Ishikawa (cell line): ENCODE data around the gene CHD5.

Experiments
- CEBPB ChIP-seq: IDR thresholded peaks from 2 replicates; pipeline ENCODE4 v1.6.1; 2012
- CREB1 ChIP-seq: IDR thresholded peaks from 2 replicates; pipeline ENCODE4 v1.6.1; 2012; ENCODE audit warnings: low read depth
- EGR1 ChIP-seq: IDR thresholded peaks from 2 replicates; pipeline ENCODE4 v1.6.1; 2012
- EP300 ChIP-seq: IDR thresholded peaks from 2 replicates; pipeline ENCODE4 v1.6.1; 2012; ENCODE audit warnings: borderline replicate concordance
- FOXM1 ChIP-seq: IDR thresholded peaks from 2 replicates; pipeline ENCODE4 v1.6.1; 2012; ENCODE audit warnings: low read depth, borderline replicate concordance
- NFIC ChIP-seq: IDR thresholded peaks from 2 replicates; pipeline ENCODE4 v1.6.1; 2012
- RAD21 ChIP-seq: IDR thresholded peaks from 2 replicates; pipeline ENCODE4 v1.6.1; 2012; ENCODE audit warnings: low read depth
- TAF1 ChIP-seq: IDR thresholded peaks from 2 replicates; pipeline ENCODE4 v1.6.1; 2012; ENCODE audit warnings: low read depth, mild to moderate bottlenecking
- TCF12 ChIP-seq: IDR thresholded peaks from 2 replicates; pipeline ENCODE4 v1.6.1; 2012; ENCODE audit warnings: low read depth
- TEAD4 ChIP-seq: IDR thresholded peaks from 2 replicates; pipeline ENCODE4 v1.6.1; 2012
- YY1 ChIP-seq: IDR thresholded peaks from 2 replicates; pipeline ENCODE4 v1.6.1; 2012; ENCODE audit warnings: low read depth
- ZBTB7A ChIP-seq: IDR thresholded peaks from 2 replicates; pipeline ENCODE4 v1.6.1; 2012; ENCODE audit warnings: low read depth
- TF ChIP-seq, protein P1 (sequence below): IDR thresholded peaks from 2 replicates; pipeline ENCODE4 v1.6.1; 2012; ENCODE audit warnings: low read depth, mild to moderate bottlenecking
- TF ChIP-seq, protein P2 (sequence below): IDR thresholded peaks from 2 replicates; pipeline ENCODE4 v1.6.1; 2012
- TF ChIP-seq, protein P3 (sequence below): IDR thresholded peaks from 2 replicates; pipeline ENCODE4 v1.6.1; 2012

The CHD5 gene

DNA sequence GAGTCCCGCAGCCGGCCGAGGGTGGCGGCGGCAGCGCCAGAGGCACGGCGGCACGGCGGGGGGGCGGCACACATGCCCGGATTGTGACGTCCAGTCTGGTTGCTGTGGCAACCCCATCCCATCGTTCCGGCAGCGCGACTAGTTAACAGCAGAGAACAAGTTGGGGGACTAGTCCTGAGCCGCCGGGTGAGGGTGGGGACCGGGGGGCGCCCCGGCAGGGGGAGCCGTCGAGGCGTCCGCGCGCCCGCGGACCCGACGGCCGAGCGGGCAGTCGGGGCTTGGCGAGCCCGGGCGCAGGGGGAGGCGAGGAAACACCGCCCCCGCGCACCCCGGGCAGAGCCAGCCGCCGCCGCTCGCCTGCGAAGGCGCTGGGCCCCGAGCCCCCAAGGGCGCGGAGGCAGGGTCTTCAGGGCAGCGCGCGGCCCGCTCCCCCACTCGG is at the start of gene CHD5:
Gene CHD5 (minus strand): TSS at position 54 of the 439 bp plus-strand sequence. CDS start 298 bp downstream, outside the sequence.
- TF ChIP-seq, protein P1, sequence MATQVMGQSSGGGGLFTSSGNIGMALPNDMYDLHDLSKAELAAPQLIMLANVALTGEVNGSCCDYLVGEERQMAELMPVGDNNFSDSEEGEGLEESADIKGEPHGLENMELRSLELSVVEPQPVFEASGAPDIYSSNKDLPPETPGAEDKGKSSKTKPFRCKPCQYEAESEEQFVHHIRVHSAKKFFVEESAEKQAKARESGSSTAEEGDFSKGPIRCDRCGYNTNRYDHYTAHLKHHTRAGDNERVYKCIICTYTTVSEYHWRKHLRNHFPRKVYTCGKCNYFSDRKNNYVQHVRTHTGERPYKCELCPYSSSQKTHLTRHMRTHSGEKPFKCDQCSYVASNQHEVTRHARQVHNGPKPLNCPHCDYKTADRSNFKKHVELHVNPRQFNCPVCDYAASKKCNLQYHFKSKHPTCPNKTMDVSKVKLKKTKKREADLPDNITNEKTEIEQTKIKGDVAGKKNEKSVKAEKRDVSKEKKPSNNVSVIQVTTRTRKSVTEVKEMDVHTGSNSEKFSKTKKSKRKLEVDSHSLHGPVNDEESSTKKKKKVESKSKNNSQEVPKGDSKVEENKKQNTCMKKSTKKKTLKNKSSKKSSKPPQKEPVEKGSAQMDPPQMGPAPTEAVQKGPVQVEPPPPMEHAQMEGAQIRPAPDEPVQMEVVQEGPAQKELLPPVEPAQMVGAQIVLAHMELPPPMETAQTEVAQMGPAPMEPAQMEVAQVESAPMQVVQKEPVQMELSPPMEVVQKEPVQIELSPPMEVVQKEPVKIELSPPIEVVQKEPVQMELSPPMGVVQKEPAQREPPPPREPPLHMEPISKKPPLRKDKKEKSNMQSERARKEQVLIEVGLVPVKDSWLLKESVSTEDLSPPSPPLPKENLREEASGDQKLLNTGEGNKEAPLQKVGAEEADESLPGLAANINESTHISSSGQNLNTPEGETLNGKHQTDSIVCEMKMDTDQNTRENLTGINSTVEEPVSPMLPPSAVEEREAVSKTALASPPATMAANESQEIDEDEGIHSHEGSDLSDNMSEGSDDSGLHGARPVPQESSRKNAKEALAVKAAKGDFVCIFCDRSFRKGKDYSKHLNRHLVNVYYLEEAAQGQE, result no peak
- TF ChIP-seq EP300, result no peak
- TF ChIP-seq TEAD4, result 0 out of 2 replicates have a peak, but pooled peaks have one; percentile 7
- TF ChIP-seq, protein P2, sequence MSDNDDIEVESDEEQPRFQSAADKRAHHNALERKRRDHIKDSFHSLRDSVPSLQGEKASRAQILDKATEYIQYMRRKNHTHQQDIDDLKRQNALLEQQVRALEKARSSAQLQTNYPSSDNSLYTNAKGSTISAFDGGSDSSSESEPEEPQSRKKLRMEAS, result peak; percentile 30; the same call in 1 of the 2 replicates
- no peak for TF ChIP-seq CEBPB
- no peak for TF ChIP-seq TAF1
- no peak for TF ChIP-seq YY1
- TF ChIP-seq, protein P3, sequence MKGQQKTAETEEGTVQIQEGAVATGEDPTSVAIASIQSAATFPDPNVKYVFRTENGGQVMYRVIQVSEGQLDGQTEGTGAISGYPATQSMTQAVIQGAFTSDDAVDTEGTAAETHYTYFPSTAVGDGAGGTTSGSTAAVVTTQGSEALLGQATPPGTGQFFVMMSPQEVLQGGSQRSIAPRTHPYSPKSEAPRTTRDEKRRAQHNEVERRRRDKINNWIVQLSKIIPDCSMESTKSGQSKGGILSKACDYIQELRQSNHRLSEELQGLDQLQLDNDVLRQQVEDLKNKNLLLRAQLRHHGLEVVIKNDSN, result no peak

DNA sequence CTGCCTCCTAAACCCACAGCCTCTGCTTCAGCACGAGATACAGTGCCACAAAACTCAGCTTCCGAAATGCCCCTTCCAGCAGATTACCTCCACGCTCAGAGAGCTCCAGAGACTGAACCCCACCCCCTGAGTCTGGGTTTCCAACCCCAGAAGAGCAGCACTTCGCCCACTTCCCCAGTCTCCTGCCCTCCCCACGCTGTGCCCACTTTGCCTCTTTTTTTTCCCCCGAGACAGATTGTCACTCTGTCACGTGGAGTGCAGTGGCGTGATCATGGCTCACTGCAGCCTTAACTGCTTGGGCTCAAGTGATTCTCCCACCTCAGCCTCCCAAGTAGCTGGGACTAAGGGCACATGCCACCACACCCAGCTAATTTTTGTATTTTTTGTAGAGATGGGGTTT is 45.5 kb upstream of the CHD5 start:
- no peak for TF ChIP-seq RAD21
- no peak for TF ChIP-seq EGR1
- no peak for TF ChIP-seq YY1
- TF ChIP-seq, protein P2, result no peak
- no peak for TF ChIP-seq NFIC
- TF ChIP-seq TCF12, result no peak
- no peak for TF ChIP-seq TAF1
- no peak for TF ChIP-seq CEBPB
- no peak for TF ChIP-seq EP300
- TF ChIP-seq CREB1, result no peak
- TF ChIP-seq, protein P3, result no peak
- TF ChIP-seq FOXM1, result no peak
- no peak for TF ChIP-seq TEAD4
- TF ChIP-seq, protein P1, result no peak
- TF ChIP-seq ZBTB7A, result no peak

DNA sequence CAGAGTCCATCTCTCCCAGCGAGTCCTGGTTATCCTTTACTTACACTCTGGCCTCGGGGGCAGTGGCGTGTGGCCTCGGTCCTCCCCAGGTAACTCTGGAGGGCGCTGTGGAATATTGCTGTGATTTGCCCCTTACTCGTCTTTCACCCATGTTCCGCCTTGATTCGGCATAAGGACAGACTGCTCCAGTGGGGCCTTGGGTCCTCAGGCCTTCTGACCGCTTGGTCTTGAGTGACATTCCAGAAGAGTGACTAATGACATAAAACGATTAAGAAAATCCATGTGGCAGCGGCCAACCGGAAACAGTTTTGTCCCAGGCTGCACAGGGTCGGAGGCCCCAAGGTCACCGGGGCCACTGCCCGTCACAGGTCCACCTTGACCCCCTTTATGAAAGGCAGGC is 44.6 kb upstream of the CHD5 start:
- TF ChIP-seq TEAD4 (peak; percentile 52; the same call in 1 of the 2 replicates), CREB1 (no peak)

DNA sequence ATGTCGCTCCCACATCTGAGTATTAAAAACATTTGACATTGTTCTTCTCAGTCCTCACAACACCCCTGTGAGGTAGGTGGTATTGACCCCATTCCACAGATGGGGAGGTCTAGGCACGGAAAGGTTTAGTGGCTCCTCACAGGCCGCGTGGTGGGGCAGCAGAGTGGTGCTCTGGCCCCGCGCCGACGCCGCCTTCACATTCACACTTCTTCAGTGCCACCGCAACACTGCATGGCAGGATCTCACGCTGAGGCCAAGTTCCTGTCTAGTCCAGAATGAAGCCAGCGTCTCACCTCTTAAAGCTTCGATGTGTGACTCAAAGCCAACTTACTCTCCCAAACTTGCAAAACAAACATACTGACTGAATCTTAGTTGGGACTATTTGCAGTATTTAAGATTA is 43.5 kb upstream of the CHD5 start:
- no peak for TF ChIP-seq FOXM1
- TF ChIP-seq RAD21, result no peak
- no peak for TF ChIP-seq ZBTB7A
- TF ChIP-seq EGR1, result no peak
- no peak for TF ChIP-seq NFIC
- TF ChIP-seq, protein P2, result no peak
- no peak for TF ChIP-seq TEAD4
- no peak for TF ChIP-seq CREB1
- TF ChIP-seq, protein P3, result no peak
- TF ChIP-seq TCF12, result no peak
- TF ChIP-seq CEBPB, result no peak
- TF ChIP-seq EP300, result no peak
- no peak for TF ChIP-seq TAF1
- TF ChIP-seq, protein P1, result no peak
